Uterus (tissue), 4 donors: ENCODE results near the gene GTF2H1. TPM values are rescaled to one million over a fixed set of nuclear protein-coding genes. Genes with fewer than 3 reads are reported as not detected.
A peak's percentile ranks its signal among the peaks of the same experiment; 100 is the strongest.

Source experiments
- DNase-seq, 2 donors: peaks; one replicate each; pipeline ENCODE4 v3.0.0-alpha.2; 2019 to 2020
- H3K27ac ChIP-seq, 2 donors: fragments of 200-600 bp; sonication (generic); 1 replicate in 1 of 2; 2 replicates in 1 of 2; pipeline ENCODE4 v1.5.1; 2016 to 2018
- H3K27me3 ChIP-seq, 2 donors: fragments of 200-600 bp; sonication (generic); one replicate each; pipeline ENCODE4 v1.5.1; 2018 to 2019; ENCODE audit warnings: control low read depth in 1 of 2
- H3K36me3 ChIP-seq, 2 donors: fragments of 200-600 bp; sonication (generic); one replicate each; pipeline ENCODE4 v1.5.1; 2019; ENCODE audit warnings: control low read depth in 1 of 2
- H3K4me1 ChIP-seq, 2 donors: fragments of 200-600 bp; sonication (generic); one replicate each; pipeline ENCODE4 v1.5.1; 2018 to 2019; ENCODE audit warnings: control low read depth in 1 of 2
- H3K4me3 ChIP-seq, 2 donors: fragments of 200-600 bp; sonication (generic); 1 replicate in 1 of 2; 2 replicates in 1 of 2; pipeline ENCODE4 v1.5.1; 2018 to 2019; ENCODE audit warnings: mild to moderate bottlenecking in 1 of 2
- H3K9me3 ChIP-seq, 2 donors: fragments of 200-600 bp; sonication (generic); one replicate each; pipeline ENCODE4 v1.5.1; 2019; ENCODE audit warnings: control low read depth in 1 of 2
- CTCF ChIP-seq, 4 experiments: fragments of 200-600 bp in 2 of 4; fragments of 450-650 bp in 2 of 4; sonication (generic) in 2 of 4; IDR thresholded peaks; one replicate each; pipeline ENCODE4 v1.5.1; 2016 to 2019; ENCODE audit warnings: antibody characterized with exemption in 4 of 4, mild to moderate bottlenecking in 2 of 4, moderate library complexity in 1 of 4
- POLR2A ChIP-seq, 2 donors: fragments of 450-650 bp; IDR thresholded peaks; one replicate each; pipeline ENCODE4 v1.6.1; 2016; ENCODE audit warnings: antibody characterized with exemption in 2 of 2, mild to moderate bottlenecking in 1 of 2, moderate library complexity in 1 of 2
- intact Hi-C: fragments of 100-400 bp; cut with DNase I; formaldehyde crosslinking; loops from one replicate; pipeline ENCODE4 v1.15.1; 2023; ENCODE audit warnings: low total_unique reads
- total RNA-seq, 4 donors: library from RNA; depleted of rRNA in 3 of 4; stranded (reverse); fragments of >200 nt in 3 of 4; gene quantifications; one replicate each; pipeline versions ENCODE4 v1.1.0 to v1.2.4, GENCODE V29; 2014 to 2023
- donor health status: DM: yes; HTN: yes; CAD: no.

The GTF2H1 gene
- total RNA-seq, 4 donors from 2014 or later, result 25.0 to 103 (median 50.7) TPM

GRCh38 chr11:18315893-18316292 is 6.5 kb upstream of the GTF2H1 start:
- Histone ChIP-seq H3K36me3 (no peaks in the 10 kb centered on the region), H3K9me3 (no peaks in the 10 kb centered on the region), H3K27me3 (no peaks in the 10 kb centered on the region), H3K27ac (no peak overlapping the region), H3K4me3 (no peak overlapping the region), H3K4me1 (peaks cover 0 to 4% of the 10 kb centered on the region in 2 donors)
- intact Hi-C loops, result no loop called here
- DNase-seq, result no peak
- TF ChIP-seq CTCF (IDR thresholded peaks at IDR 0.05), result no peak

DNA sequence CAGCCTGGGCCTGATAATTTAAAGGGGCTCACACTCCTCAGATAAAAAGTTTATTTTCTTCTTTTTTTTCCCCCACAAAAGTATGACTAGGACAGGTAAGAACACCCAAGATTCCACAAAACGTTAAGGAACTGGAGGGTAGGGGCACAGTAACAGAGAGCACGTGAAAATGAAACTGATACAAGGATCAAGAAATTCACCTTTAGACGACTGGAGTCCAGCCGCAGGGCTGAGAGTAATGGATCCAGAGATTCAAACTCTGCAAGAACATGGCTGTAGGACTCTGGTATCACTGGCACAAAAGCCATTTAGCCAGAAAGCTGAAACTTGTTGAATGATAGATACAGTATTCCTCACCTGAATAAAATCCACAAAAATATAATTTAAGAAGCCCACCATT is 4.8 kb upstream of the GTF2H1 start:
- no peak for DNase-seq
- Histone ChIP-seq H3K27ac (no peak overlapping the region), H3K36me3 (no peaks in the 10 kb centered on the region), H3K27me3 (no peaks in the 10 kb centered on the region), H3K9me3 (no peaks in the 10 kb centered on the region), H3K4me3 (no peak overlapping the region), H3K4me1 (peaks cover 0 to 4% of the 10 kb centered on the region in 2 donors)
- TF ChIP-seq CTCF (IDR thresholded peaks at IDR 0.05), result no peak
- TF ChIP-seq POLR2A (IDR thresholded peaks at IDR 0.05), result no peak
- intact Hi-C loops, result no loop called here

- peaks cover 8 to 19% of the 10 kb centered on the region in 2 donors for H3K4me1 ChIP-seq
Observed at GRCh38 chr11:18319914-18320313, 2.5 kb upstream of the GTF2H1 start.

GRCh38 chr11:18320617-18321016 is 1.8 kb upstream of the GTF2H1 start:
- intact Hi-C loops, result loop anchor here (5.0 kb wide), 1 partner anchor 77 kb away; no protein-coding TSS in a partner anchor
- Histone ChIP-seq H3K27ac (no peak overlapping the region), H3K9me3 (no peaks in the 10 kb centered on the region), H3K36me3 (no peaks in the 10 kb centered on the region), H3K4me3 (no peak overlapping the region), H3K27me3 (no peaks in the 10 kb centered on the region), H3K4me1 (peaks cover 8 to 19% of the 10 kb centered on the region in 2 donors)
- TF ChIP-seq POLR2A (IDR thresholded peaks at IDR 0.05) (no peak), CTCF (IDR thresholded peaks at IDR 0.05) (no peak)
- DNase-seq, result no peak

More at GRCh38 chr11:18319914-18320313, 2.5 kb upstream of the GTF2H1 start:
- intact Hi-C loops, result loop anchor here (5.0 kb wide), 1 partner anchor 77 kb away; no protein-coding TSS in a partner anchor
- no peaks in the 10 kb centered on the region for H3K36me3 ChIP-seq
- H3K4me3 ChIP-seq, result no peak overlapping the region
- H3K27ac ChIP-seq, result no peak overlapping the region
- TF ChIP-seq POLR2A (IDR thresholded peaks at IDR 0.05) (no peak), CTCF (IDR thresholded peaks at IDR 0.05) (no peak)
- DNase-seq, result no peak
- H3K27me3 ChIP-seq, result no peaks in the 10 kb centered on the region
- no peaks in the 10 kb centered on the region for H3K9me3 ChIP-seq

- no peaks in the 10 kb centered on the region for H3K36me3 ChIP-seq
- peak overlapping the region; percentile 96 to 99 for H3K27ac ChIP-seq
- no peak for DNase-seq
- TF ChIP-seq CTCF (IDR thresholded peaks at IDR 0.05), result no peak
- peaks cover 8 to 19% of the 10 kb centered on the region in 2 donors for H3K4me1 ChIP-seq
- no peaks in the 10 kb centered on the region for H3K9me3 ChIP-seq
- intact Hi-C loops, result loop anchor here (5.0 kb wide), 1 partner anchor 76 kb away; no protein-coding TSS in a partner anchor
- no peaks in the 10 kb centered on the region for H3K27me3 ChIP-seq
- H3K4me3 ChIP-seq, result peak overlapping the region; percentile 73 to 82
Observed at GRCh38 chr11:18321578-18321968, 794 bp upstream of the GTF2H1 start.
